OCI-LY3 (cell line): ENCODE measurements around the gene SLC23A1.

ENCODE experiments used
- EZH2phosphoT487 ChIP-seq: fragments of 200-600 bp; shearing (Covaris generic); IDR thresholded peaks from 2 replicates; pipeline ENCODE4 v1.6.1; 2018; ENCODE audit warnings: antibody characterized with exemption, mixed run types, low read depth
- TF ChIP-seq, protein P1 (sequence below): fragments of 200-600, 300-600 bp; sonication (generic); IDR thresholded peaks from 2 replicates; pipeline ENCODE4 v1.5.1; 2014; ENCODE audit warnings: antibody characterized with exemption, low read length, low read depth

DNA sequence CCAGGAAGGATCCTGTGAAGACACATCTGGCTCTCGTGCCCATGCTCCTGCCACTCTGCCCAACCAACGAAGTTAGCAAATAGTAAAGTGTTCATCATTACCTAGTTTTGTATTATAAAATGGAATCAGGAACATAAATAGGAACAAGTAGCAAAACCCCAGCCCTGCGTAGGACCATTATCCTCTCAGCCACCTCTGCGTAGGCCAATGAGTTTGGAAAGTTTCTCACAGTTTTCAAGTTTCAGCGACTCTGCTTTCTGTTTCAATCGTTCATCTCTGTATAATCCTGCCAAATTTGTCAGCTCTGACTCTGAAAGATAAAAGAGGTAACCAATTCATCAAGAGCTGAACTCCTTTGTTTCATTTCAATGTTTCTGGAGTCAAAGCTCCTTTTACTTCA lies 30.9 kb upstream of the SLC23A1 start:
- TF ChIP-seq, protein P1, sequence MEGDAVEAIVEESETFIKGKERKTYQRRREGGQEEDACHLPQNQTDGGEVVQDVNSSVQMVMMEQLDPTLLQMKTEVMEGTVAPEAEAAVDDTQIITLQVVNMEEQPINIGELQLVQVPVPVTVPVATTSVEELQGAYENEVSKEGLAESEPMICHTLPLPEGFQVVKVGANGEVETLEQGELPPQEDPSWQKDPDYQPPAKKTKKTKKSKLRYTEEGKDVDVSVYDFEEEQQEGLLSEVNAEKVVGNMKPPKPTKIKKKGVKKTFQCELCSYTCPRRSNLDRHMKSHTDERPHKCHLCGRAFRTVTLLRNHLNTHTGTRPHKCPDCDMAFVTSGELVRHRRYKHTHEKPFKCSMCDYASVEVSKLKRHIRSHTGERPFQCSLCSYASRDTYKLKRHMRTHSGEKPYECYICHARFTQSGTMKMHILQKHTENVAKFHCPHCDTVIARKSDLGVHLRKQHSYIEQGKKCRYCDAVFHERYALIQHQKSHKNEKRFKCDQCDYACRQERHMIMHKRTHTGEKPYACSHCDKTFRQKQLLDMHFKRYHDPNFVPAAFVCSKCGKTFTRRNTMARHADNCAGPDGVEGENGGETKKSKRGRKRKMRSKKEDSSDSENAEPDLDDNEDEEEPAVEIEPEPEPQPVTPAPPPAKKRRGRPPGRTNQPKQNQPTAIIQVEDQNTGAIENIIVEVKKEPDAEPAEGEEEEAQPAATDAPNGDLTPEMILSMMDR: no peak
- TF ChIP-seq EZH2phosphoT487: no peak
